CD14-positive monocyte (primary cell): ENCODE measurements around the gene LRRC49. TPM values are rescaled to one million over a fixed set of nuclear protein-coding genes. Genes with fewer than 3 reads are reported as not detected.

Source experiments
- DNase-seq, 3 donors: peaks; one replicate each; pipeline ENCODE4 v3.0.0-alpha.2; 2011 to 2022
- H2AFZ ChIP-seq: 2 replicates; pipeline ENCODE4 v1.6.0; 2012; ENCODE audit warnings: mild to moderate bottlenecking, low read depth, low read length, inconsistent platforms; ENCODE audit not compliant: insufficient read depth, poor library complexity, severe bottlenecking
- H3K27ac ChIP-seq, 2 donors: 1 replicate in 1 of 2; 2 replicates in 1 of 2; pipeline ENCODE4 v1.5.1; 2012 to 2013; ENCODE audit warnings: low read length in 2 of 2, control low read depth in 1 of 2, inconsistent platforms in 1 of 2, low read depth in 1 of 2, mild to moderate bottlenecking in 1 of 2
- H3K27me3 ChIP-seq, 2 donors: one replicate each; pipeline versions ENCODE4 v1.6.0 to v1.6.1; 2011 to 2013; ENCODE audit warnings: low read length in 2 of 2; ENCODE audit not compliant: control insufficient read depth in 2 of 2, insufficient read depth in 2 of 2
- H3K36me3 ChIP-seq, 2 donors: replicated peaks in 1 of 2; 1 replicate in 1 of 2; 2 replicates in 1 of 2; pipeline versions ENCODE4 v1.5.1 to v1.6.1; 2012 to 2013; ENCODE audit warnings: low read length in 2 of 2, control low read depth in 1 of 2, inconsistent platforms in 1 of 2, mild to moderate bottlenecking in 1 of 2; ENCODE audit not compliant: insufficient read depth in 2 of 2, control insufficient read depth in 1 of 2
- H3K4me1 ChIP-seq, 2 donors: 1 replicate in 1 of 2; 2 replicates in 1 of 2; pipeline versions ENCODE4 v1.5.1 to v1.6.1; 2012 to 2013; ENCODE audit warnings: low read length in 2 of 2, control low read depth in 1 of 2, inconsistent platforms in 1 of 2, mild to moderate bottlenecking in 1 of 2, moderate library complexity in 1 of 2; ENCODE audit not compliant: insufficient read depth in 2 of 2, control insufficient read depth in 1 of 2
- H3K4me2 ChIP-seq: replicated peaks from 2 replicates; pipeline ENCODE3; 2012; ENCODE audit warnings: low read length, moderate library complexity, mild to moderate bottlenecking; ENCODE audit not compliant: poor library complexity, severe bottlenecking; ENCODE audit errors: extremely low read depth
- H3K4me3 ChIP-seq, 3 experiments: fragments of 200-600 bp in 1 of 3; sonication (generic) in 1 of 3; replicated peaks in 1 of 3; 1 replicate in 2 of 3; 2 replicates in 1 of 3; pipeline ENCODE4 v1.5.1; 2011 to 2013; ENCODE audit warnings: low read length in 3 of 3, mild to moderate bottlenecking in 3 of 3, control low read depth in 2 of 3, low read depth in 2 of 3, inconsistent platforms in 1 of 3, moderate library complexity in 1 of 3
- H3K79me2 ChIP-seq: 2 replicates; pipeline ENCODE4 v1.6.0; 2012; ENCODE audit warnings: mild to moderate bottlenecking, control low read depth, inconsistent platforms, low read length, moderate library complexity; ENCODE audit not compliant: insufficient read depth
- H3K9ac ChIP-seq: 2 replicates; pipeline ENCODE4 v1.6.0; 2017; ENCODE audit warnings: low read length, mild to moderate bottlenecking; ENCODE audit not compliant: insufficient read depth, poor library complexity, severe bottlenecking
- H3K9me3 ChIP-seq, 2 donors: replicated peaks in 1 of 2; 1 replicate in 1 of 2; 2 replicates in 1 of 2; pipeline versions ENCODE4 v1.5.1 to v1.6.1; 2012 to 2013; ENCODE audit warnings: low read length in 2 of 2, control low read depth in 1 of 2; ENCODE audit not compliant: control insufficient read depth in 1 of 2, insufficient read depth in 1 of 2
- H4K20me1 ChIP-seq: 2 replicates; pipeline ENCODE4 v1.6.0; 2012; ENCODE audit warnings: mild to moderate bottlenecking, low read length, control low read depth, moderate library complexity; ENCODE audit not compliant: insufficient read depth
- H3K27ac Mint-ChIP-seq, 7 donors: one replicate each; pipeline ENCODE4 v1.8.0; 2020; ENCODE audit warnings: mild to moderate bottlenecking in 7 of 7, mixed read lengths in 7 of 7, moderate library complexity in 6 of 7, inconsistent platforms in 2 of 7
- H3K27me3 Mint-ChIP-seq, 3 donors: one replicate each; pipeline ENCODE4 v1.8.0; 2021 to 2022; ENCODE audit warnings: low read depth in 3 of 3, mild to moderate bottlenecking in 3 of 3, mixed read lengths in 3 of 3, moderate library complexity in 3 of 3, inconsistent platforms in 1 of 3
- H3K36me3 Mint-ChIP-seq, 2 donors: one replicate each; pipeline ENCODE4 v1.8.0; 2020; ENCODE audit warnings: mixed read lengths in 2 of 2, inconsistent platforms in 1 of 2, mild to moderate bottlenecking in 1 of 2
- H3K4me1 Mint-ChIP-seq: one replicate; pipeline ENCODE4 v1.8.0; 2020; ENCODE audit warnings: mild to moderate bottlenecking, mixed read lengths
- H3K4me3 Mint-ChIP-seq, 2 donors: one replicate each; pipeline ENCODE4 v1.8.0; 2020; ENCODE audit warnings: mild to moderate bottlenecking in 2 of 2, mixed read lengths in 2 of 2, moderate library complexity in 1 of 2
- H3K9me3 Mint-ChIP-seq, 7 donors: one replicate each; pipeline ENCODE4 v1.8.0; 2020 to 2022; ENCODE audit warnings: mixed read lengths in 7 of 7, mild to moderate bottlenecking in 6 of 7, moderate library complexity in 6 of 7, inconsistent platforms in 2 of 7
- CTCF ChIP-seq: fragments of 200-600 bp; IDR thresholded peaks from one replicate; pipeline ENCODE4 v1.8.0; 2022; ENCODE audit warnings: antibody characterized with exemption, mild to moderate bottlenecking
- WGBS: methylation state at CpG from one replicate; pipeline ENCODE4 v1.1.5; 2013; ENCODE audit warnings: missing lambda C conversion rate; ENCODE audit not compliant: insufficient coverage; 5-methylcytosine and 5-hydroxymethylcytosine counted together
- intact Hi-C, 2 donors: fragments of 100-400 bp; cut with micrococcal nuclease; formaldehyde crosslinking; loops; one replicate each; pipeline versions ENCODE4 v1.15.0 to v1.15.1; 2023
- polyA plus RNA-seq, 3 donors: library from polyadenylated mRNA; depleted of rRNA in 1 of 3; unstranded in 2 of 3; stranded (reverse) in 1 of 3; fragments of 300-500 nt in 2 of 3; fragments of >200 nt in 1 of 3; fragmentation: Illumina TruSeq in 2 of 3; gene quantifications; 1 replicate in 2 of 3; 2 replicates in 1 of 3; pipeline ENCODE4 v1.2.3, GENCODE V29; 2012 to 2021

LRRC49 gene
- polyA plus RNA-seq, 3 donors: 0.08 to 0.51 (median 0.24) TPM

GRCh38 chr15:70863450-70864218 lies 29.0 kb upstream of the LRRC49 start:
- H3K36me3 ChIP-seq: no peaks in the 10 kb centered on the region
- H3K36me3 Mint-ChIP-seq: no peaks in the 10 kb centered on the region
- H3K4me3 Mint-ChIP-seq: no peak overlapping the region
- intact Hi-C loops: no loop called here
- DNase-seq: no peak
- no peak overlapping the region for H3K9ac ChIP-seq
- H4K20me1 ChIP-seq: no peaks in the 10 kb centered on the region
- H3K27ac Mint-ChIP-seq: no peak overlapping the region
- no peaks in the 10 kb centered on the region for H3K9me3 ChIP-seq
- peaks cover 0 to 2% (median 0%) of the 10 kb centered on the region in 7 donors for H3K9me3 Mint-ChIP-seq
- H3K4me3 ChIP-seq: no peak overlapping the region
- no peaks in the 10 kb centered on the region for H3K4me1 ChIP-seq
- peaks cover 2 to 7% of the 10 kb centered on the region in 2 donors for H3K27me3 ChIP-seq
- no peaks in the 10 kb centered on the region for H3K4me1 Mint-ChIP-seq
- no peaks in the 10 kb centered on the region for H3K79me2 ChIP-seq
- peaks cover 2 to 5% (median 4%) of the 10 kb centered on the region in 3 donors for H3K27me3 Mint-ChIP-seq
- no peak overlapping the region for H2AFZ ChIP-seq
- WGBS: 83% methylated on average over 1 of the region's 4 CpGs
- no peak for TF ChIP-seq CTCF
- no peak overlapping the region for H3K4me2 ChIP-seq
- H3K27ac ChIP-seq: no peak overlapping the region

GRCh38 chr15:70866982-70867641 lies 25.5 kb upstream of the LRRC49 start:
- no peak overlapping the region for H3K4me2 ChIP-seq

More at GRCh38 chr15:70866982-70867641, 25.5 kb upstream of the LRRC49 start:
- H2AFZ ChIP-seq: no peak overlapping the region
- Mint-ChIP-seq H3K4me1 (no peaks in the 10 kb centered on the region), H3K27ac (no peak overlapping the region), H3K4me3 (no peak overlapping the region), H3K27me3 (peaks cover 0 to 7% (median 2%) of the 10 kb centered on the region in 3 donors), H3K9me3 (peaks cover 0 to 3% (median 0%) of the 10 kb centered on the region in 7 donors), H3K36me3 (no peaks in the 10 kb centered on the region)
- DNase-seq: no peak
- intact Hi-C loops: no loop called here
- no peaks in the 10 kb centered on the region for H3K79me2 ChIP-seq
- peaks cover 2 to 7% of the 10 kb centered on the region in 2 donors for H3K27me3 ChIP-seq
- H3K9ac ChIP-seq: no peak overlapping the region
- no peak overlapping the region for H3K27ac ChIP-seq
- H3K36me3 ChIP-seq: no peaks in the 10 kb centered on the region
- no peak overlapping the region for H3K4me3 ChIP-seq
- WGBS: 83% methylated on average over 1 of the region's 5 CpGs
- H3K4me1 ChIP-seq: no peaks in the 10 kb centered on the region
- H3K9me3 ChIP-seq: no peaks in the 10 kb centered on the region
- TF ChIP-seq CTCF: no peak
- H4K20me1 ChIP-seq: no peaks in the 10 kb centered on the region
